ENCODE measurements around the gene TTLL7. TPM values are rescaled to one million over a fixed set of nuclear protein-coding genes. Genes with fewer than 3 reads are reported as not detected.

TTLL7 gene
- total RNA-seq, 4 donors from 2014 or later, result 1.2 to 16.5 (median 4.1) TPM

DNA sequence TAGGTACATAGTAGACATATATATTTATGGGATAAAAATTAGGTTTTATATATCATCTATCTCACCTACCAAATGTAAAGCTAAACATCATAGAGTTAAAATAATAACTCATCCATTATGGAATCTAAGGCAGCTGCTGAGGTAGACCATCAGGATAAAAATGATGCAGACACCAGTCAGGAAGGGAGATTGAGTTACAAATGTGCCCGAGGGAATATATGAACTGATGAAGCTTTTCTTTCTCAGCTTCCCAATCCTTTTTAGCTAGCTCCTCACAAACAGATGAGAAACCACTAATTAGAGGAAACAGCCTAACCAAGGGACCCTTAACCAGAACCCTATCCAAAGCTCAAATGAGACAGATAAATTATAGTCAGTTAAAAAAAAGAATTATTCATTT is 20.9 kb downstream of the TTLL7 start:
- no peak overlapping the region for H3K4me3 ChIP-seq

DNA sequence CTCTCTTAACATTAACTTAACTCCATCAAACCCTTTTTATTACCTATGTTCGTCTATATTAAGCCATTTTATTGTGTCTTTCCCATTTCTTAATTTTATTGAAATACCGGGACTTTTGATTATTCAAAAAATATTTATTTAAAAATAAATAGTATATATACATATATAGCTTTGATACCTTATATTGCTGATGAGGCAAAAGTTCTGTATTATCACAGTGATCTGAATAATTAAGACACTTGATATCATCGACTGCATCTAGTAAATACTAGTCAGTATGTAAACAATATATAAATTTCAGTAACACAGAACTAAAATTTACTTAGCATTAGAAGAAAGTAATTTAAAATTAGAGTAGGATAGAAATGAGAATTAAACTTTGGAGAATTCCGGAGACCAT is 22.0 kb downstream of the TTLL7 start:
- Histone ChIP-seq H3K27me3 (no peaks in the 10 kb centered on the region), H3K4me1 (no peaks in the 10 kb centered on the region), H3K27ac (no peak overlapping the region), H3K4me3 (no peak overlapping the region), H3K36me3 (no peaks in the 10 kb centered on the region), H3K9me3 (no peaks in the 10 kb centered on the region)
- TF ChIP-seq CTCF (IDR thresholded peaks at IDR 0.05) (no peak), POLR2A (IDR thresholded peaks at IDR 0.05) (no peak)
- no peak for DNase-seq

More for the DNA sequence above, 20.9 kb downstream of the TTLL7 start:
- TF ChIP-seq POLR2A (IDR thresholded peaks at IDR 0.05), result no peak
- no peak for TF ChIP-seq CTCF (IDR thresholded peaks at IDR 0.05)
- no peaks in the 10 kb centered on the region for H3K27me3 ChIP-seq
- no peak overlapping the region for H3K27ac ChIP-seq
- H3K4me1 ChIP-seq, result no peaks in the 10 kb centered on the region
- no peaks in the 10 kb centered on the region for H3K36me3 ChIP-seq
- no peak for DNase-seq
- no peaks in the 10 kb centered on the region for H3K9me3 ChIP-seq

- H3K27me3 ChIP-seq, result no peaks in the 10 kb centered on the region
- H3K36me3 ChIP-seq, result no peaks in the 10 kb centered on the region
- H3K4me1 ChIP-seq, result no peaks in the 10 kb centered on the region
- no peak overlapping the region for H3K4me3 ChIP-seq
- H3K9me3 ChIP-seq, result no peaks in the 10 kb centered on the region
- H3K27ac ChIP-seq, result no peak overlapping the region
- no peak for DNase-seq
- no peak for TF ChIP-seq CTCF (IDR thresholded peaks at IDR 0.05)
- TF ChIP-seq POLR2A (IDR thresholded peaks at IDR 0.05), result no peak
These were observed 28.1 kb downstream of the TTLL7 start for GRCh38 chr1:83970802-83971201.

DNA sequence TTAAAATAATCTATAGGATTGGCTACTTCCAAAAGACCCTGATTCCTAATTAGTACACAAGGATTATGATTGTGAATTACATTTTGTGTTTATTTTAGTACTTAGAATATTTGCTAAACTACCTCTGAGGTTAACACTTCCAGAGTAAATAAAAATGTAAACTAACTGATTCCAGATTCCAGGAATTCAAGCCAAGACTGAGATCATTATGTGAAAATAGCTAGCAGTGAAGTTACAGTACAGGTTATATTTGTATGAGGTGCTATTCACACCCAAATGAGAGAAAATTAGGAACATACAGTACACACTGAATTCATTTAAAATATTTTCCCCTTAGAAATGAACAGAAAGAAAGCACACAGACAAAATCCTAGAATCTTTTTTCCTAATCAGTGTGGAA is 28.8 kb downstream of the TTLL7 start:
- no peaks in the 10 kb centered on the region for H3K9me3 ChIP-seq
- no peak overlapping the region for H3K4me3 ChIP-seq
- DNase-seq, result no peak
- H3K36me3 ChIP-seq, result no peaks in the 10 kb centered on the region
- H3K4me1 ChIP-seq, result no peaks in the 10 kb centered on the region
- TF ChIP-seq POLR2A (IDR thresholded peaks at IDR 0.05) (no peak), CTCF (IDR thresholded peaks at IDR 0.05) (no peak)
- no peaks in the 10 kb centered on the region for H3K27me3 ChIP-seq
- no peak overlapping the region for H3K27ac ChIP-seq

DNA sequence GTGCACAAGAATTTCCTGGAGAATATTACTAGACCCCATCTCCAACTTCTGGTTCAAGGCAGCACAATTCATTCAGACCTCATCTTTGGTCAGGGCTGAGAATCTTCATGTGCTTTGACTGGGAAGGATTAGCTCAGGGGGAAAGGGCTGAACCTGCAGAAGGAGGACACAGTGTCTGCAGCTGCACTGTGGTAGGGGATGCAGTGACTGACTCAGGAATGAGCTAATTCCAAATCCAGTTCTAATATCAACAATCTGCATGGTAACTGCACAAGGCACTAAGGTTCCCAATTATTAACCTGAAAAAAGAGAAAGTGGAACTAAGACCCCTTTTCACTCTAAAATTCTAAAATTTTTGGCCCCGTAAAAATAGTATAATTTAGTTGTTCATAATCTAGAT is 31.6 kb downstream of the TTLL7 start:
- Histone ChIP-seq H3K36me3 (no peaks in the 10 kb centered on the region), H3K9me3 (no peaks in the 10 kb centered on the region), H3K4me1 (no peaks in the 10 kb centered on the region), H3K27ac (no peak overlapping the region), H3K27me3 (no peaks in the 10 kb centered on the region), H3K4me3 (no peak overlapping the region)
- DNase-seq, result no peak
- TF ChIP-seq CTCF (IDR thresholded peaks at IDR 0.05) (no peak), POLR2A (IDR thresholded peaks at IDR 0.05) (no peak)

- Histone ChIP-seq H3K27me3 (no peaks in the 10 kb centered on the region), H3K4me1 (no peaks in the 10 kb centered on the region), H3K27ac (no peak overlapping the region), H3K4me3 (no peak overlapping the region), H3K9me3 (no peaks in the 10 kb centered on the region), H3K36me3 (no peaks in the 10 kb centered on the region)
- DNase-seq, result no peak
- TF ChIP-seq POLR2A (IDR thresholded peaks at IDR 0.05) (no peak), CTCF (IDR thresholded peaks at IDR 0.05) (no peak)
These were observed 34.8 kb downstream of the TTLL7 start for GRCh38 chr1:83964153-83964552.

Measured in Peyer's patch (tissue), 4 donors.